CD14-positive monocyte (primary cell): ENCODE results near the gene SLIT3. TPM values are rescaled to one million over a fixed set of nuclear protein-coding genes. Genes with fewer than 3 reads are reported as not detected.

Experiments used
- DNase-seq, 3 donors: peaks; one replicate each; pipeline ENCODE4 v3.0.0-alpha.2; 2011 to 2022
- H2AFZ ChIP-seq: 2 replicates; pipeline ENCODE4 v1.6.0; 2012; ENCODE audit warnings: mild to moderate bottlenecking, low read depth, low read length, inconsistent platforms; ENCODE audit not compliant: insufficient read depth, poor library complexity, severe bottlenecking
- H3K27ac ChIP-seq, 2 donors: 1 replicate in 1 of 2; 2 replicates in 1 of 2; pipeline ENCODE4 v1.5.1; 2012 to 2013; ENCODE audit warnings: low read length in 2 of 2, control low read depth in 1 of 2, inconsistent platforms in 1 of 2, low read depth in 1 of 2, mild to moderate bottlenecking in 1 of 2
- H3K27me3 ChIP-seq, 2 donors: one replicate each; pipeline versions ENCODE4 v1.6.0 to v1.6.1; 2011 to 2013; ENCODE audit warnings: low read length in 2 of 2; ENCODE audit not compliant: control insufficient read depth in 2 of 2, insufficient read depth in 2 of 2
- H3K36me3 ChIP-seq, 2 donors: replicated peaks in 1 of 2; 1 replicate in 1 of 2; 2 replicates in 1 of 2; pipeline versions ENCODE4 v1.5.1 to v1.6.1; 2012 to 2013; ENCODE audit warnings: low read length in 2 of 2, control low read depth in 1 of 2, inconsistent platforms in 1 of 2, mild to moderate bottlenecking in 1 of 2; ENCODE audit not compliant: insufficient read depth in 2 of 2, control insufficient read depth in 1 of 2
- H3K4me1 ChIP-seq, 2 donors: 1 replicate in 1 of 2; 2 replicates in 1 of 2; pipeline versions ENCODE4 v1.5.1 to v1.6.1; 2012 to 2013; ENCODE audit warnings: low read length in 2 of 2, control low read depth in 1 of 2, inconsistent platforms in 1 of 2, mild to moderate bottlenecking in 1 of 2, moderate library complexity in 1 of 2; ENCODE audit not compliant: insufficient read depth in 2 of 2, control insufficient read depth in 1 of 2
- H3K4me2 ChIP-seq: replicated peaks from 2 replicates; pipeline ENCODE3; 2012; ENCODE audit warnings: low read length, moderate library complexity, mild to moderate bottlenecking; ENCODE audit not compliant: poor library complexity, severe bottlenecking; ENCODE audit errors: extremely low read depth
- H3K4me3 ChIP-seq, 3 experiments: fragments of 200-600 bp in 1 of 3; sonication (generic) in 1 of 3; replicated peaks in 1 of 3; 1 replicate in 2 of 3; 2 replicates in 1 of 3; pipeline ENCODE4 v1.5.1; 2011 to 2013; ENCODE audit warnings: low read length in 3 of 3, mild to moderate bottlenecking in 3 of 3, control low read depth in 2 of 3, low read depth in 2 of 3, inconsistent platforms in 1 of 3, moderate library complexity in 1 of 3
- H3K79me2 ChIP-seq: 2 replicates; pipeline ENCODE4 v1.6.0; 2012; ENCODE audit warnings: mild to moderate bottlenecking, control low read depth, inconsistent platforms, low read length, moderate library complexity; ENCODE audit not compliant: insufficient read depth
- H3K9ac ChIP-seq: 2 replicates; pipeline ENCODE4 v1.6.0; 2017; ENCODE audit warnings: low read length, mild to moderate bottlenecking; ENCODE audit not compliant: insufficient read depth, poor library complexity, severe bottlenecking
- H3K9me3 ChIP-seq, 2 donors: replicated peaks in 1 of 2; 1 replicate in 1 of 2; 2 replicates in 1 of 2; pipeline versions ENCODE4 v1.5.1 to v1.6.1; 2012 to 2013; ENCODE audit warnings: low read length in 2 of 2, control low read depth in 1 of 2; ENCODE audit not compliant: control insufficient read depth in 1 of 2, insufficient read depth in 1 of 2
- H4K20me1 ChIP-seq: 2 replicates; pipeline ENCODE4 v1.6.0; 2012; ENCODE audit warnings: mild to moderate bottlenecking, low read length, control low read depth, moderate library complexity; ENCODE audit not compliant: insufficient read depth
- H3K27ac Mint-ChIP-seq, 7 donors: one replicate each; pipeline ENCODE4 v1.8.0; 2020; ENCODE audit warnings: mild to moderate bottlenecking in 7 of 7, mixed read lengths in 7 of 7, moderate library complexity in 6 of 7, inconsistent platforms in 2 of 7
- H3K27me3 Mint-ChIP-seq, 3 donors: one replicate each; pipeline ENCODE4 v1.8.0; 2021 to 2022; ENCODE audit warnings: low read depth in 3 of 3, mild to moderate bottlenecking in 3 of 3, mixed read lengths in 3 of 3, moderate library complexity in 3 of 3, inconsistent platforms in 1 of 3
- H3K36me3 Mint-ChIP-seq, 2 donors: one replicate each; pipeline ENCODE4 v1.8.0; 2020; ENCODE audit warnings: mixed read lengths in 2 of 2, inconsistent platforms in 1 of 2, mild to moderate bottlenecking in 1 of 2
- H3K4me1 Mint-ChIP-seq: one replicate; pipeline ENCODE4 v1.8.0; 2020; ENCODE audit warnings: mild to moderate bottlenecking, mixed read lengths
- H3K4me3 Mint-ChIP-seq, 2 donors: one replicate each; pipeline ENCODE4 v1.8.0; 2020; ENCODE audit warnings: mild to moderate bottlenecking in 2 of 2, mixed read lengths in 2 of 2, moderate library complexity in 1 of 2
- H3K9me3 Mint-ChIP-seq, 7 donors: one replicate each; pipeline ENCODE4 v1.8.0; 2020 to 2022; ENCODE audit warnings: mixed read lengths in 7 of 7, mild to moderate bottlenecking in 6 of 7, moderate library complexity in 6 of 7, inconsistent platforms in 2 of 7
- WGBS: methylation state at CpG from one replicate; pipeline ENCODE4 v1.1.5; 2013; ENCODE audit warnings: missing lambda C conversion rate; ENCODE audit not compliant: insufficient coverage; 5-methylcytosine and 5-hydroxymethylcytosine counted together
- intact Hi-C, 2 donors: fragments of 100-400 bp; cut with micrococcal nuclease; formaldehyde crosslinking; loops; one replicate each; pipeline versions ENCODE4 v1.15.0 to v1.15.1; 2023
- polyA plus RNA-seq, 3 donors: library from polyadenylated mRNA; depleted of rRNA in 1 of 3; unstranded in 2 of 3; stranded (reverse) in 1 of 3; fragments of 300-500 nt in 2 of 3; fragments of >200 nt in 1 of 3; fragmentation: Illumina TruSeq in 2 of 3; gene quantifications; 1 replicate in 2 of 3; 2 replicates in 1 of 3; pipeline ENCODE4 v1.2.3, GENCODE V29; 2012 to 2021
- TF ChIP-seq, protein P1 (sequence below): fragments of 200-600 bp; IDR thresholded peaks from one replicate; pipeline ENCODE4 v1.8.0; 2022; ENCODE audit warnings: antibody characterized with exemption, mild to moderate bottlenecking

The SLIT3 gene
- polyA plus RNA-seq, 3 donors: not detected

DNA sequence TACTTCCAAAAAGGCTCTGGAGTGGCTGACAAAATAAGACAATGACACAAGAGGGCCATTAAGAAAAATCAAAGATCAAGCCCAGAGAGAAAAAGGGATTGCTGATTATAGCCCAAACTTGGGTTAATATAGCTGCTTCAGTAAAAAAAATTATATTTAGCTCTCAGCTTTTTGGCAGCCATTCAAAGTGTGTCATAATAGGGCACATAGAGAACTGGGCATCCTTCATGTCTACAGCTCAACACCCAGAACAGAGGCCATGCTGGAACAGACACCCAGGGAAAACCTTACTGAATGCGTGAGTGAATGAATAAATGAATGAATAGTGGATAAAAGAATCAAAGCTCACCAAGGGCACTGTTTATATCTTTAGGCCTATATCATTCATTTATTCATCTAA, 110.1 kb downstream of the SLIT3 start:
- no peak for DNase-seq
- peaks cover 0 to under 1% (median 0%) of the 10 kb centered on the region in 3 donors for H3K27me3 Mint-ChIP-seq
- no CpG with 5 or more reads among the region's 1 CpG for WGBS
- Histone ChIP-seq H3K27me3 (no peaks in the 10 kb centered on the region), H3K4me3 (no peak overlapping the region), H3K4me1 (no peaks in the 10 kb centered on the region), H3K9ac (no peak overlapping the region), H3K9me3 (no peaks in the 10 kb centered on the region), H3K36me3 (no peaks in the 10 kb centered on the region), H3K4me2 (no peak overlapping the region), H2AFZ (no peak overlapping the region), H3K79me2 (no peaks in the 10 kb centered on the region), H3K27ac (no peak overlapping the region), H4K20me1 (no peaks in the 10 kb centered on the region)
- H3K4me1 Mint-ChIP-seq: no peaks in the 10 kb centered on the region
- H3K36me3 Mint-ChIP-seq: no peaks in the 10 kb centered on the region
- H3K4me3 Mint-ChIP-seq: no peak overlapping the region
- TF ChIP-seq, protein P1, sequence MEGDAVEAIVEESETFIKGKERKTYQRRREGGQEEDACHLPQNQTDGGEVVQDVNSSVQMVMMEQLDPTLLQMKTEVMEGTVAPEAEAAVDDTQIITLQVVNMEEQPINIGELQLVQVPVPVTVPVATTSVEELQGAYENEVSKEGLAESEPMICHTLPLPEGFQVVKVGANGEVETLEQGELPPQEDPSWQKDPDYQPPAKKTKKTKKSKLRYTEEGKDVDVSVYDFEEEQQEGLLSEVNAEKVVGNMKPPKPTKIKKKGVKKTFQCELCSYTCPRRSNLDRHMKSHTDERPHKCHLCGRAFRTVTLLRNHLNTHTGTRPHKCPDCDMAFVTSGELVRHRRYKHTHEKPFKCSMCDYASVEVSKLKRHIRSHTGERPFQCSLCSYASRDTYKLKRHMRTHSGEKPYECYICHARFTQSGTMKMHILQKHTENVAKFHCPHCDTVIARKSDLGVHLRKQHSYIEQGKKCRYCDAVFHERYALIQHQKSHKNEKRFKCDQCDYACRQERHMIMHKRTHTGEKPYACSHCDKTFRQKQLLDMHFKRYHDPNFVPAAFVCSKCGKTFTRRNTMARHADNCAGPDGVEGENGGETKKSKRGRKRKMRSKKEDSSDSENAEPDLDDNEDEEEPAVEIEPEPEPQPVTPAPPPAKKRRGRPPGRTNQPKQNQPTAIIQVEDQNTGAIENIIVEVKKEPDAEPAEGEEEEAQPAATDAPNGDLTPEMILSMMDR: no peak
- intact Hi-C loops: no loop called here
- H3K27ac Mint-ChIP-seq: no peak overlapping the region
- H3K9me3 Mint-ChIP-seq: peaks cover 0 to 2% (median 0%) of the 10 kb centered on the region in 7 donors

DNA sequence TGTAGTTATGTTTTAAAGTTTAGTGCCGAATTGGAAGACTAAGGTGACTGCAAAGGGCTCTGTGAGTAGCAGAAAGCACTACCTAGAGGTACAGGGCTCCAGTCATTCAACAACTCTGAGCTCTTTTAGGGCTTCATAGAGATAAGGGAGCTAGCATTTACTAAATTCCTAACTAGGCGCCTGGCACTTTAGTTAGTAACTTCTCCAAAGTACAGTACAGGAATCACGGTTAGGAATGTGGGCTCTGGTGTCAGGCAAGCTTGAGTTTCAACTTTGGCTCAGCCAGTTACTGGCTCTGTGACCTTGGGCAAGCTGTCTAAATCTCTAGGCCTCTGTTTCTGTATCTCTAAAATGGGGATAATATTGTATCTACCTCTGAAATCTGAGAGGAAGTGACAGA, 115.3 kb downstream of the SLIT3 start:
- peaks cover 0 to 4% (median 0%) of the 10 kb centered on the region in 3 donors for H3K27me3 Mint-ChIP-seq
- H3K4me2 ChIP-seq: no peak overlapping the region
- no peaks in the 10 kb centered on the region for H4K20me1 ChIP-seq
- H3K9ac ChIP-seq: no peak overlapping the region
- H3K4me3 ChIP-seq: no peak overlapping the region
- H3K27ac ChIP-seq: no peak overlapping the region
- intact Hi-C loops: no loop called here
- H3K27ac Mint-ChIP-seq: no peak overlapping the region
- H3K36me3 Mint-ChIP-seq: no peaks in the 10 kb centered on the region
- H3K9me3 ChIP-seq: no peaks in the 10 kb centered on the region
- H3K4me3 Mint-ChIP-seq: no peak overlapping the region
- no peak for DNase-seq
- no peaks in the 10 kb centered on the region for H3K36me3 ChIP-seq
- H3K27me3 ChIP-seq: no peaks in the 10 kb centered on the region
- no peak overlapping the region for H2AFZ ChIP-seq
- H3K4me1 Mint-ChIP-seq: no peaks in the 10 kb centered on the region
- no peaks in the 10 kb centered on the region for H3K79me2 ChIP-seq
- 89% methylated on average over 3 of the region's 3 CpGs for WGBS
- no peaks in the 10 kb centered on the region for H3K4me1 ChIP-seq
- TF ChIP-seq, protein P1: no peak
- H3K9me3 Mint-ChIP-seq: peaks cover 0 to 2% (median 0%) of the 10 kb centered on the region in 7 donors
